CD4-positive, alpha-beta T cell treated with Interferon gamma for 1 hour (primary cell): ENCODE measurements around the gene LAMTOR2.
"Not testable (repeated sequence)": the region's sequence is repeated elsewhere in the genome, so short reads cannot be mapped to it uniquely, and the experiment has no call there.

Experiments
- DNase-seq: peaks from one replicate; pipeline ENCODE4 v3.0.0-alpha.2; 2020

The LAMTOR2 gene

GRCh38 chr1:156054500-156055280 lies at the start of gene LAMTOR2:
LAMTOR2 (plus strand) TSS chr1:156054782; CDS start chr1:156054890, 108 bp downstream.
- DNase-seq, result peak; percentile 92

- DNase-seq, result no peak
These were observed 49.6 kb upstream of the LAMTOR2 start for GRCh38 chr1:156004843-156005584.

GRCh38 chr1:156006666-156007376 lies 47.8 kb upstream of the LAMTOR2 start:
- DNase-seq, result no peak

- DNase-seq, result no peak
These were observed 45.2 kb upstream of the LAMTOR2 start for GRCh38 chr1:156009404-156009803.

GRCh38 chr1:156012051-156012817 lies 42.3 kb upstream of the LAMTOR2 start:
- no peak for DNase-seq

- DNase-seq, result no peak
These were observed 39.8 kb upstream of the LAMTOR2 start for GRCh38 chr1:156014829-156015228.

GRCh38 chr1:156019946-156020292 lies 34.7 kb upstream of the LAMTOR2 start:
- no peak for DNase-seq

- peak; percentile 84 for DNase-seq
These were observed 34.1 kb upstream of the LAMTOR2 start, which contains the start of gene SSR2 for GRCh38 chr1:156020293-156021092. SSR2 (minus strand) TSS chr1:156020951; CDS start chr1:156020167, 784 bp downstream.

- DNase-seq, result no peak
These were observed 33.5 kb upstream of the LAMTOR2 start for GRCh38 chr1:156021093-156021428.

- no peak for DNase-seq
These were observed 32.6 kb upstream of the LAMTOR2 start for GRCh38 chr1:156021954-156022353.

- DNase-seq, result no peak
These were observed 29.8 kb upstream of the LAMTOR2 start for GRCh38 chr1:156024801-156025200.

GRCh38 chr1:156025876-156026275 lies 28.7 kb upstream of the LAMTOR2 start:
- DNase-seq, result no peak

- no peak for DNase-seq
These were observed 28.0 kb upstream of the LAMTOR2 start for GRCh38 chr1:156026588-156026987.

GRCh38 chr1:156033011-156033410 lies 21.6 kb upstream of the LAMTOR2 start:
- no peak for DNase-seq

- not testable (repeated sequence) for DNase-seq
These were observed 19.6 kb upstream of the LAMTOR2 start for GRCh38 chr1:156034991-156035390.

- no peak for DNase-seq
These were observed 11.8 kb upstream of the LAMTOR2 start for GRCh38 chr1:156042828-156043227.

- DNase-seq, result no peak
These were observed 9.5 kb upstream of the LAMTOR2 start for GRCh38 chr1:156045076-156045475.

GRCh38 chr1:156048663-156049258 lies 5.8 kb upstream of the LAMTOR2 start:
- DNase-seq, result no peak

- no peak for DNase-seq
These were observed 4.2 kb upstream of the LAMTOR2 start for GRCh38 chr1:156050376-156050775.

GRCh38 chr1:156051011-156051725 lies 3.4 kb upstream of the LAMTOR2 start:
- DNase-seq, result no peak
